ENCODE measurements around the gene PIGA.

The PIGA gene

DNA sequence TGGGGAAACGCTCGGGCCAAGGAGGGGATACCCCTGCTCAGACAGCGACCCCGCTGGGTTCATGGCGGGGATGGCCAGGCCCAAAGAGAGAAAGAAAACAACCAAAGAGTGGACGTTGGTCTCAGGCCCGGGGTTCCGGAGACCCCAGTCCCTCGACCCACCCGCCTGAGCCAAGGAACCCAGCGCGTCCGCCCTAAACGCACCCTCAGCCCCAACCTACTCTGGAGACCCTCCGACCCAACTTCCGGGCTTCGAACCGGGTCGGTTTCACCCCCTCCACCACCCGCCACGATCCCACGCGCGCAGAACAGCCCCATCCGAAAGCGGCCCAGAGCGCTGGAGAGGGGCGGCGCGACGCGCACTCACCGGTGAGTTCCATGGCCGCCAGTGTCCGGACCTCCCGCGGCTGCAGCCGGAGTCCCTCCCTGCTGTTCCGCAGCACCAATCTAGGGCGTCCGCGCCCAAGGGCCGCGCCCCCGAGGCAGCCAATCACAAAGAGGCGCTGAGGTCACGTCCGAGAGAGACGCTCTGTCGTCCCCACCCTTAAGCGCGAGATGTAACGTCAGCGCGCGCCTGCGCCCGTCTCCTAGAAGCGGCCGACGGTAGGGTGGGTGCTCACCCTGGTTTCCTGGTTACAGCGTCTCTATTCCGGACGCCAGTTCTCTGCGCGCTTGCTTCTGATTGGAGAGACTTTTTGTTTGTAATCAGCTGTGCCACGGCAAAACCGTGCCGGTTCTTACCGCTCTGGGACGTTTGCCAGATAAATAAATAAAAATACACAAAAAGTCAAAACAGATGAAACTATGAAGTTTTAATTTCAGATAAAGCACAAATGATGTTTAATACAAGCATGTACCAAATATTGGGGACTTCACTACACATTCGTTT lies at the start of gene PIGA:
PIGA (minus strand) TSS at position 389 of the 888 bp plus-strand sequence. CDS start 3,593 bp downstream, outside the sequence.
- DNase-seq (ENCODE audit: low read depth) = peak; percentile 65

DNA sequence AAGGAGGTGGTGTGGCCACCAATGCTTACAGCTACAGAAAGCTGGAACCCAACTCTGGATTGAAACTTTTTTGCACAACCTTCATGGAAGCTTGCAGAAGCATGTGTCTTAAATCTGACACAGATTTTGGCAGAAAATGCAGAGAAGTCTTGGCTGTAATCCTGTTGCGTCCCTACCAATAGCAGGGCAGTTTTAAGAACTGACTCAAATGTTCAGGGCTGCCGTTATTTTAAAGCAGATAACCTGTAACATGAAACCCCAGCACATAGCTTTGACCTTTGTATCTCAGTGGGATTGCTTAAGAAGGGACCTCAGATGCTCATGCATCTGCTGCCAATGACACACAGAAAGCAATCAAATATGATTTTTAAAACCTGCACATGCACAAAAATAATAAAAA lies 49.0 kb upstream of the PIGA start, which contains the start of gene VEGFD:
VEGFD (minus strand) TSS at position 110 of the 400 bp plus-strand sequence. CDS start 467 bp downstream, outside the sequence.
- no peak for DNase-seq (ENCODE audit: low read depth)

GRCh38 chrX:15382813-15383212 lies 47.5 kb upstream of the PIGA start:
- no peak for DNase-seq (ENCODE audit: low read depth)

- no peak for DNase-seq (ENCODE audit: low read depth)
Measured at GRCh38 chrX:15376956-15377355, 41.6 kb upstream of the PIGA start.

DNA sequence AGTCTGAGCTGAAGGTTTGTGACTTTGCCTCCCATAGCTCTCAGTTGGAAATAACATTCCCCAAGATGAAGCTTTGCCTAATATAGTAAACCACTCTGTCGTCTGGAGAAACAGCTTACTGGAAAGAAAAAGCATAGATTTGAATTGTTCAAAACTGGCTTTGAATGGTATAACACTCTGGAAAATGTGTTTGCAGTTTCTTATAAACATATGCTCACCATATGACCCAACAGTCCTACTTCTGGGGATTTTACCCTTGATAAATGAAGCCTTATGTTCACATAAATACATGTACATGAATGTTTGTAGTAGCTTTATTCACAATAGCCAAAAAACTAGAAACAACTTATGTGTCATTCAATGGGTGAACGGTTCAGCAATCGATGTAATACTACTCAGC lies 38.7 kb upstream of the PIGA start:
- no peak for DNase-seq (ENCODE audit: low read depth)

GRCh38 chrX:15366506-15367352 lies 31.4 kb upstream of the PIGA start:
- no peak for DNase-seq (ENCODE audit: low read depth)

DNA sequence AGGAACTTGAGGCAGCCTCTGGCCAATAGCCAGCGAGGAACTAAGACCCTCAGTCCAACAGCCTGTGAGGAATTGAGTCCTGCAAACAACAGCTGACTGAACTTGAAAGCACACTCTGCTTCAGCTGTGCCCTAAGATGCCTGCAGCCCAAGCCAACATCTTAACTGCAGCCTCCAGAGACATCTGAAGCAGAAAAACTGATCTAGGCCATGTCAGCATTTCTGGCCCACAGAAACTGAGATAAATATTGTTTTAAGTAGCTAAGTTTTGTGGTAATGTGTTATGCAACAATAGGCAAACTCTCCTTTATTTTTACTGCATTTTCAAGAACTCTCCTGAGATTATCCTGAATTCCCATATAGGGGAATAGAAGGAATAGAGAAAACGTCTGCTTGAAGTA lies 24.4 kb upstream of the PIGA start:
- no peak for DNase-seq (ENCODE audit: low read depth)

DNA sequence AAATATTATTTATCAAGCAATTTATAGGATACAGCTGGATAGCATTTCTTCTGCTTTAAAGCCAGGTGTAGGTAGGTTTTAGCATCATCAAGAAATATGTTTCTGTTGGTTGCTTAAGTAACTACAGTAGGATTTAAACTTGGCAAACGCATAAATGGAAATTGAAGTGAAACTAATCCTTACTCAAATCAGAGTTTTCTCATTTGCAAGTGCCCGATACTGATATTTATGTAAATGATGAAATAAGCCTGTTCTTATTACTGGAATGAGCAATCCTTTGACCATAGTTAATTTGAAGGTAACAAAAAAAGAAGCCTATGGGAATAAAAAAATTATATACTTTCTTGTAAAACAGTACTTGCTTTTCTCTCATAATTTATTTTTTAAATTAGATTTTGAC lies 23.2 kb upstream of the PIGA start:
- no peak for DNase-seq (ENCODE audit: low read depth)

DNA sequence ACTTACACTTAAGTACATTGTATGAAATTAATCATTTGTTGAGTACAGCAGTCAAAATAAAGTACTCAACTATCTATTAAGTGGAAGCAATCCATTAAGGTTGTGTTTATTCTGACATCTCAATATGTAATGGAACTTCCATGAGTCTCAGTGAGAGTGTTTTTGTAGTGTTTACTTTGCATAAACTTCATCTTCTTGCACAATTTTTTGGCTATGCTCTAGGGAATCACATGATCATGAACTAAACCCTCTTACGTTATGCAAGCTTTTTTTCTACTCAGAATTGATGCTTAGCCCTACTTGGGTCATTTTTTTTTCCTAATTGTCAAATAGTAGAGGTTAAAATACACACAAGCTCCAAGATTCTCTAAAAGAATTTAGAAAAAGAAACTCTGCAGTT lies 21.1 kb upstream of the PIGA start:
- DNase-seq (ENCODE audit: low read depth) = no peak

DNA sequence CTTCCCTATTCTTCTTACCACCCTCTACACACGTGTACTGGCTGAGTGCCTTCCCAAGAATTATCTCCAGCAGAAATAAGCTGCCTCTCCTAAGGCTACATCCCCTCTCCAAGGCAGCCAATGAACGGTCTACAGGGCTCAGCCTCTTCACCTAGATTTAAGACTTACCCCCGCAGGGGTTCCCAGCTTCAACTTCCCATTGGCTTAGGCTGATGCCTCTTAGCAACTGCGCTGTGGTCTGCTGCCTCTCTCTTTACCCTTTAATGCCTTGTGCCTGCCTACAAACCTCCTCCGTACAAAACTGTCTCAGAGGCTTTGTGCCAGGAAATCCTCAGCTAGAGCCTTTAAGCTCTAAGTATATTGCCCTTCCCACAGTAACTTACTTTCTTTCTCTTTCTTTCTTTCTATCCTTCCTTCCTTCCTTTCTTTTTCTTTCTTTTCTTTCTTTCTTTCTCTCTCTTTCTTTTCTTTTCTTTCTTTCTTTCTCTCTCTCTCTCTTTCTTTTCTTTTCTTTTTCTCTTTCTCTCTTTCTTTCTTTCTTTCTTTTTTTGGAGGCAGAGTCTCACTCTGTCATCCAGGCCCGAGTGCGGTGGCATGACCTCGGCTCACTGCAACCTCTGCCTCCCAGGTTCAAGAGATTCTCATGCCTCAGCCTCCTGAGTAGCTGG lies 15.1 kb upstream of the PIGA start:
- DNase-seq (ENCODE audit: low read depth) = no peak

DNA sequence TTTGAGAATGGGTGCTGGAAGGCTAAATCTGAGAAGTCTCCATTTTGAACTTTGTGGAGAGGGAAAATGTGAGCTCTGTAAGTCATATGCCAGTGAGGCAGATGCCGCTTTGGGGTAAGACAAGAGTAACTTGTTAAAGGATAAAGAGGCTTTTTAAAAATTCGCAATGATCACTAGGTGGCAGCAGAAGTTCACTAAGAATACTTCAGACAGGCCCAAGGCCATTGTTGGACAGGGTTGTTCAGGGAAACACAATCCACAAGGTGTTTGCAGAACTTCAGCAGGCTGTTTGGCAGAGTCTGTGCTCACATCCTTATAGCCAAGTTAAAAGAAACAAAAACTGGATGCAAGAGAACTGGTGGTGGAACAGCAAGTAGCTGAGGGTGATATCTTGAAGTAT lies 13.7 kb upstream of the PIGA start:
- DNase-seq (ENCODE audit: low read depth) = no peak

DNA sequence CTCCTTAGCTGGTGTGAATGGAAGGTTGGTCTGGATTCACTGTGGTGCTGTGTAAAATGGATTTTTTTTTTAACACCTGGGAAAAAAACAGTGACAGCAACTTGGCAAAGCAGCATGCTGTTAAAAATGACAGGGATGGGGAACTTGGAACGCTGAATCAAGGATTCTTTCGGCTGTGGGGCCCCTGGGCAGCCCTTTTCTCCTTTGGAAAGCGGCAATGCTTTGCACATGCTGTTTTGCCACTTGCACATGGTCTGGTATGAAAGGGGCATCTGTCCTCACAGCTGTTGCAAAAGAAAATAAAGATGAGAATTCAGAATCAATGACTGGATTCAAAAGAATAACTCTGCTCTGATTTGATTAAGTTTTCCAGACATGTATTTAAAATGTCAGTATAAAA lies 10.7 kb upstream of the PIGA start:
- no peak for DNase-seq (ENCODE audit: low read depth)

GRCh38 chrX:15344106-15344505 lies 8.8 kb upstream of the PIGA start:
- no peak for DNase-seq (ENCODE audit: low read depth)

GRCh38 chrX:15343075-15343476 lies 7.8 kb upstream of the PIGA start:
- no peak for DNase-seq (ENCODE audit: low read depth)

DNA sequence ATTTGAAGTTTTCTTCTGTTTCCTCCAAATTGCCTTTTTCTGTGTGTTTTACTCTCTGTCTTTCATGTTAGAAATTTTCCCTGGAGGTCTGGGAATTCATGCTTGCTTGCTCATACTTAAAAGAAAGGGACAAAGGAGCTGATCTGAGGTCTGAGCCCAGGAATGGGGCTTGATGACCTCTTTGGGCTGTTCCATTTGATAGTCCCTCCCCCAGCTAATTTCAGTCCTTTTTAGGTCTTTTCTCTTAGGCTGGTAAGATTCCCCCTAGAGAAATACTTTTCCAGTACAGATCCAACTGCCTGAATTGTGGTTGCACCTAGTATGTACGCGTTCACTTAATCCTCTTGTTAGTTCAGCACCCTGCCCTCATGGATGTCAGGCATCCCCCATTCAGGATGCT lies 5.5 kb upstream of the PIGA start:
- no peak for DNase-seq (ENCODE audit: low read depth)

GRCh38 chrX:15336023-15336413 lies 695 bp upstream of the PIGA start:
- DNase-seq (ENCODE audit: low read depth) = no peak

DNA sequence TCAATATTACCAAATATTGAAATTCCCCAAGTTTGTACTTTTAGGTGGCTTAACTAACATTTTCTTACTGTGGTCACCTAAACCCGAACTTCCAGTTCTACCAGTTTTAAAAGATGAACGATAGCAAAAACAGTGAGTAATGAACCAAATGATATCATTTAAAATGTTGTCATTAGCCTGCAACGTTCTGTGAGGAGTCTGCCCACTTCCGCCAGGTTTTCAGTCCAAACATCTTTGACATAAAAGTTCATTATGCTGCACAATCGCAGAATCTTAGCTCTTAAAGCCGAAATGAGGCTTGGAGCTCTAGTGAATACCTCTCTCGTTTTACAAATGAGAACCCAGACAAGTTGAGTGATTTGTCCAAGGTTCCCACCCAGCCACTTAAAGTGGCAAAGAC lies 762 bp downstream of the PIGA start:
- no peak for DNase-seq (ENCODE audit: low read depth)

GRCh38 chrX:15328821-15329220 lies 6.5 kb downstream of the PIGA start:
- no peak for DNase-seq (ENCODE audit: low read depth)

- DNase-seq (ENCODE audit: low read depth) = no peak
Measured at GRCh38 chrX:15328131-15328530, 7.2 kb downstream of the PIGA start.

GRCh38 chrX:15322472-15322871 lies 12.9 kb downstream of the PIGA start:
- no peak for DNase-seq (ENCODE audit: low read depth)

DNA sequence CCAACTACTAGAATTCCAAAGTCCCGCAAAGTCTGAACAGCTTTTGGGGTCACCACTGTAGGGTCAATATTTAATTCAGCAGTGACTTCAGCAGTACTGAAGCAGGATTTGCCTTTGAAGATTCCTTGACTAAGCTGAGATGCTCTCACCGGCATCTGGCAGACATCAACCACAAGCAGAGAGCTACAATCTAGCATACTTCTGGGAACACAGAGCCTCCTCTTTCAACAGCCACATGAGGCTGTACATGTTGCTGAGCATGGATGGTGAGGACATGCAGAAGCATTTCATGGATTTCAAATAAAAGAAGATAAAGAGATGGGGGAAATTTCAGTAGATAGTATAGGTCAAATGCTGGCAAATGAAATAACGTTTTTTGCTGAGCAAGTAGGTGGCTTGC lies 13.3 kb downstream of the PIGA start:
- DNase-seq (ENCODE audit: low read depth) = no peak

- DNase-seq (ENCODE audit: low read depth) = no peak
Measured at GRCh38 chrX:15321447-15321846, 13.9 kb downstream of the PIGA start.

DNA sequence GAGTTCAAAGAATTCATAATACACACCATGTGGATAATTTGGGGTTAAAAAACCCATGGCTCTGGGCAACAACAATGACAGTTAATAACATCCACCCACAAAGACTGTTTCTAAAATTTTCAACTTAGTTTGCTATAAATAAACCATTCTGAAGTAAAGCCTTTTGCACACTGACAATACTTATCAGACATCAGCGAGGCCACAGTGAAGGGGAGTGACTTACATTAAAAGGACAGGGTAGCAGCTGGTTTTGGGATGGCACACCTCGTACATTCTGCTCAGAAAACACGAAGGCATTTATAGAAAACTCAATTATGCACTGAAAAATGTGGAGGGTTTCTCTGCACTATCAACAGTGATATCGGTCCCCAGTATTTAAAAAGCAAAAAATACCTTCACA lies 15.0 kb downstream of the PIGA start:
- no peak for DNase-seq (ENCODE audit: low read depth)
